HepG2 (cell line): ENCODE data around the gene PLEKHG5. TPM values are rescaled to one million over a fixed set of nuclear protein-coding genes. Genes with fewer than 3 reads are reported as not detected.

Experiments
- E2F2 ChIP-seq: sonication (generic); formaldehyde crosslinking; IDR thresholded peaks from 2 replicates; pipeline ENCODE4 v1.4.0; 2020; ENCODE audit warnings: missing genetic modification reagents, borderline replicate concordance
- E2F5 ChIP-seq: sonication (generic); formaldehyde crosslinking; conservative IDR thresholded peaks from 2 replicates; pipeline ENCODE4 v1.4.0; 2020; ENCODE audit warnings: missing genetic modification reagents
- HCFC1 ChIP-seq: fragments of 150-350 bp; IDR thresholded peaks from 2 replicates; pipeline ENCODE4 v1.6.1; 2014; ENCODE audit warnings: low read depth, low read length
- LBX2 ChIP-seq: sonication (generic); formaldehyde crosslinking; IDR thresholded peaks from 2 replicates; pipeline ENCODE4 v1.5.0; 2020; ENCODE audit warnings: missing genetic modification reagents, mild to moderate bottlenecking, borderline replicate concordance
- PRPF4 ChIP-seq: fragments of 200-400 bp; formaldehyde crosslinking; IDR thresholded peaks from 2 replicates; pipeline ENCODE4 v1.6.1; 2016; ENCODE audit warnings: low read length, low read depth; ENCODE audit not compliant: poor library complexity, severe bottlenecking
- SP4 ChIP-seq: sonication (generic); formaldehyde crosslinking; IDR thresholded peaks from 2 replicates; pipeline ENCODE4 v1.8.1; 2023; ENCODE audit warnings: mild to moderate bottlenecking, missing genetic modification reagents
- SP5 ChIP-seq: IDR thresholded peaks from 2 replicates; pipeline ENCODE4 v1.6.1; 2016; ENCODE audit warnings: low read depth, borderline replicate concordance
- TAF1 ChIP-seq: sonication (generic); formaldehyde crosslinking; IDR thresholded peaks from 2 replicates; pipeline ENCODE4 v1.4.0; 2020; ENCODE audit warnings: missing genetic modification reagents
- TSC22D2 ChIP-seq: sonication (generic); formaldehyde crosslinking; IDR thresholded peaks from 2 replicates; pipeline ENCODE4 v1.5.1; 2020; ENCODE audit warnings: missing genetic modification reagents, mild to moderate bottlenecking, borderline replicate concordance
- ZBTB49 ChIP-seq: sonication (generic); formaldehyde crosslinking; IDR thresholded peaks from 2 replicates; pipeline ENCODE4 v1.4.0; 2020; ENCODE audit warnings: missing genetic modification reagents, borderline replicate concordance
- ZC3H4 ChIP-seq: sonication (generic); formaldehyde crosslinking; IDR thresholded peaks from 2 replicates; pipeline ENCODE4 v1.4.0; 2020; ENCODE audit warnings: missing genetic modification reagents, borderline replicate concordance
- ZNF143 ChIP-seq: sonication (generic); formaldehyde crosslinking; IDR thresholded peaks from 2 replicates; pipeline ENCODE4 v1.4.0; 2020; ENCODE audit warnings: missing genetic modification reagents
- ZNF18 ChIP-seq: sonication (generic); formaldehyde crosslinking; IDR thresholded peaks from 2 replicates; pipeline ENCODE4 v1.8.0; 2022; ENCODE audit warnings: mild to moderate bottlenecking, missing genetic modification reagents; ENCODE audit not compliant: insufficient replicate concordance
- ZNF276 ChIP-seq: sonication (generic); formaldehyde crosslinking; IDR thresholded peaks from 2 replicates; pipeline ENCODE4 v1.4.0; 2020; ENCODE audit warnings: mild to moderate bottlenecking, low read depth, missing genetic modification reagents
- ZNF296 ChIP-seq: sonication (generic); formaldehyde crosslinking; conservative IDR thresholded peaks from 2 replicates; pipeline ENCODE4 v1.5.0; 2020; ENCODE audit warnings: mild to moderate bottlenecking, missing genetic modification reagents
- ZNF800 ChIP-seq: sonication (generic); formaldehyde crosslinking; IDR thresholded peaks from 2 replicates; pipeline ENCODE4 v1.4.0; 2020; ENCODE audit warnings: missing genetic modification reagents
- polyA plus RNA-seq, 8 experiments: library from polyadenylated mRNA; depleted of rRNA in 3 of 8; stranded (reverse) in 7 of 8; unstranded in 1 of 8; fragments of >200 nt; fragmentation: Illumina TruSeq in 4 of 8; extraction: Trizol in 4 of 8; gene quantifications; 2 replicates each; pipeline versions ENCODE4 v1.2.1 to v1.2.3, GENCODE V29; 2011 to 2016; ENCODE audit warnings: low read depth in 4 of 8, missing spikeins in 1 of 8, mixed read lengths in 1 of 8; ENCODE audit not compliant: insufficient read depth in 1 of 8
- total RNA-seq, 5 experiments: library from RNA; depleted of rRNA; stranded (reverse); fragments of >200 nt; fragmentation: Illumina TruSeq; extraction: Trizol; gene quantifications; 2 replicates each; pipeline ENCODE4 v1.2.3, GENCODE V29; 2016; ENCODE audit warnings: low read depth in 1 of 5

PLEKHG5 gene
- total and polyA plus RNA-seq, 2 of the 13 experiments (the other 11 are each of a cell fraction or from before 2014, with no cell fraction given): 1.9 to 3.5 TPM

- no peak for TF ChIP-seq ZBTB49 (CRISPR knock-in tag)
- peak; percentile 56 for TF ChIP-seq SP4 (CRISPR knock-in tag)
- TF ChIP-seq ZNF296 (CRISPR knock-in tag): peak; percentile 87
- peak; percentile 56 for TF ChIP-seq ZNF143 (CRISPR knock-in tag)
- no peak for TF ChIP-seq ZNF18 (CRISPR knock-in tag)
- TF ChIP-seq PRPF4: no peak
- no peak for TF ChIP-seq HCFC1
- peak; percentile 43 for TF ChIP-seq TAF1
- peak; percentile 67; the same call in 1 of the 2 replicates for TF ChIP-seq TSC22D2
- TF ChIP-seq E2F2 (CRISPR knock-in tag): peak; percentile 73; the same call in 1 of the 2 replicates
- TF ChIP-seq LBX2 (CRISPR knock-in tag): peak; percentile 51; the same call in 1 of the 2 replicates
- no peak for TF ChIP-seq ZNF276 (CRISPR knock-in tag)
- no peak for TF ChIP-seq ZC3H4 (CRISPR knock-in tag)
- TF ChIP-seq E2F5 (CRISPR knock-in tag): no peak
- 0 out of 2 replicates have a peak, but pooled peaks have one; percentile 84 for TF ChIP-seq SP5
- TF ChIP-seq ZNF800 (CRISPR knock-in tag): no peak; the same call in 1 of the 2 replicates
These were observed 44.2 kb downstream of the PLEKHG5 start (continued) for GRCh38 chr1:6447016-6447817.
